SK-N-SH treated with all-trans-retinoic acid at 6 μM for 48 hours (cell line): ENCODE results near the gene GPR62.

ENCODE experiments used
- ATAC-seq: fragments of 200-7000 bp; cut with Tn5 transposase; 3 replicates; pipeline ENCODE4 v1.9.1; 2020; ENCODE audit warnings: mild to moderate bottlenecking, moderate library complexity
- BACH2 ChIP-seq: fragments of 250-450 bp; sonication (Bioruptor Pico); IDR thresholded peaks from 2 replicates; pipeline ENCODE4 v1.9.0; 2021; ENCODE audit warnings: mild to moderate bottlenecking, borderline replicate concordance
- ESRRG ChIP-seq: fragments of 250-450 bp; sonication (Bioruptor Pico); IDR thresholded peaks from 2 replicates; pipeline ENCODE4 v1.6.1; 2021; ENCODE audit warnings: mild to moderate bottlenecking
- GLIS3 ChIP-seq: fragments of 250-450 bp; sonication (Bioruptor Pico); IDR thresholded peaks from 2 replicates; pipeline ENCODE4 v1.5.0; 2020; ENCODE audit warnings: mild to moderate bottlenecking, moderate library complexity
- ISL1 ChIP-seq: fragments of 250-450 bp; sonication (Bioruptor Pico); IDR thresholded peaks from 2 replicates; pipeline ENCODE4 v2.1.2; 2022; ENCODE audit warnings: mild to moderate bottlenecking, moderate library complexity
- OSR1 ChIP-seq: fragments of 250-450 bp; sonication (Bioruptor Pico); IDR thresholded peaks from 2 replicates; pipeline ENCODE4 v1.8.0; 2022; ENCODE audit warnings: moderate library complexity, mild to moderate bottlenecking, inconsistent platforms
- RARB ChIP-seq: fragments of 250-450 bp; sonication (Bioruptor Pico); IDR thresholded peaks from 2 replicates; pipeline ENCODE4 v1.8.0; 2021; ENCODE audit warnings: mild to moderate bottlenecking, moderate library complexity
- SNAI2 ChIP-seq: fragments of 250-450 bp; sonication (Bioruptor Pico); IDR thresholded peaks from 2 replicates; pipeline ENCODE4 v1.5.0; 2020; ENCODE audit warnings: mild to moderate bottlenecking, moderate library complexity
- TCF4 ChIP-seq: fragments of 250-450 bp; sonication (Bioruptor Pico); IDR thresholded peaks from 2 replicates; pipeline ENCODE4 v1.8.0; 2021; ENCODE audit warnings: mild to moderate bottlenecking, moderate library complexity, borderline replicate concordance
- ZFP30 ChIP-seq: fragments of 450-650 bp; formaldehyde crosslinking; IDR thresholded peaks from 2 replicates; pipeline ENCODE4 v1.5.0; 2022; ENCODE audit warnings: mild to moderate bottlenecking, moderate library complexity
- ZNF565 ChIP-seq: fragments of 450-650 bp; formaldehyde crosslinking; conservative IDR thresholded peaks from 2 replicates; pipeline ENCODE4 v1.5.0; 2020; ENCODE audit warnings: low read depth, mild to moderate bottlenecking, moderate library complexity
- ZNF70 ChIP-seq: fragments of 450-650 bp; formaldehyde crosslinking; IDR thresholded peaks from 2 replicates; pipeline ENCODE4 v1.5.0; 2020; ENCODE audit warnings: mild to moderate bottlenecking, moderate library complexity
- TF ChIP-seq, protein P1 (sequence below): fragments of 250-450 bp; sonication (Bioruptor Pico); IDR thresholded peaks from 2 replicates; pipeline ENCODE4 v1.5.1; 2020; ENCODE audit warnings: low read depth, mild to moderate bottlenecking, moderate library complexity
- TF ChIP-seq, protein P2 (sequence below): fragments of 250-450 bp; sonication (Bioruptor Pico); IDR thresholded peaks from 2 replicates; pipeline ENCODE4 v1.8.0; 2021; ENCODE audit warnings: low read depth, mild to moderate bottlenecking, moderate library complexity, borderline replicate concordance
- TF ChIP-seq, protein P3 (sequence below): fragments of 250-450 bp; sonication (Bioruptor Pico); IDR thresholded peaks from 2 replicates; pipeline ENCODE4 v1.5.0; 2020; ENCODE audit warnings: mild to moderate bottlenecking, moderate library complexity
- TF ChIP-seq, protein P4 (sequence below): fragments of 250-450 bp; sonication (Bioruptor Pico); IDR thresholded peaks from 2 replicates; pipeline ENCODE4 v1.8.0; 2020; ENCODE audit warnings: mild to moderate bottlenecking, moderate library complexity, borderline replicate concordance

GPR62 gene

DNA sequence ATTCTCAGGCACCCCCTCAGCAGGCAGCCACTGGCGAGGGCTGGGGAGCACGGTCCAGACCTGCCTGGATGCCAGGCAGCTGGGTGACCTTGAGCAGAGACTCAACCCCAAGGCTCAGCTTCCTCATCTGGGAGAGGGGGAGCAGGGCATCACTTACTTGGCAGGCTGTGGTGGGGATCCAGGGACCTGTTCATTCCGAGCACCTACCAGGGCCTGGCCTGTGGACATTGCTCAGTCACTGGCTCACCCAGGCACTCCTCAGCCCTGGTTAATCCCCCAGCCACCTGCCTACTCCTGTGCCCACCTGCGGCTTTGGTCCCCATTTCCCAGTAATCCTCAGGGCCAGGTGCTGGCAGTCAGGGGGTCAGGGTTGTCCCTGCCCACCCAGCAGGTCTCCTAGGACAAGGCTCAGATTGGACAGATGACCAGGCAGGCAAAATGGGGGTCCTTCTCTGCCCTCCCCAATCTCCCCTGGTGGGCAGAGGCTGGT is 49.8 kb downstream of the GPR62 start:
- ATAC-seq: no peak
- TF ChIP-seq ESRRG (no peak), SNAI2 (no peak), OSR1 (CRISPR knock-in tag) (no peak), RARB (CRISPR knock-in tag) (no peak)
- TF ChIP-seq, protein P1, sequence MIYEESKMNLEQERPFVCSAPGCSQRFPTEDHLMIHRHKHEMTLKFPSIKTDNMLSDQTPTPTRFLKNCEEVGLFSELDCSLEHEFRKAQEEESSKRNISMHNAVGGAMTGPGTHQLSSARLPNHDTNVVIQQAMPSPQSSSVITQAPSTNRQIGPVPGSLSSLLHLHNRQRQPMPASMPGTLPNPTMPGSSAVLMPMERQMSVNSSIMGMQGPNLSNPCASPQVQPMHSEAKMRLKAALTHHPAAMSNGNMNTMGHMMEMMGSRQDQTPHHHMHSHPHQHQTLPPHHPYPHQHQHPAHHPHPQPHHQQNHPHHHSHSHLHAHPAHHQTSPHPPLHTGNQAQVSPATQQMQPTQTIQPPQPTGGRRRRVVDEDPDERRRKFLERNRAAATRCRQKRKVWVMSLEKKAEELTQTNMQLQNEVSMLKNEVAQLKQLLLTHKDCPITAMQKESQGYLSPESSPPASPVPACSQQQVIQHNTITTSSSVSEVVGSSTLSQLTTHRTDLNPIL (CRISPR knock-in tag): no peak
- TF ChIP-seq, protein P2, sequence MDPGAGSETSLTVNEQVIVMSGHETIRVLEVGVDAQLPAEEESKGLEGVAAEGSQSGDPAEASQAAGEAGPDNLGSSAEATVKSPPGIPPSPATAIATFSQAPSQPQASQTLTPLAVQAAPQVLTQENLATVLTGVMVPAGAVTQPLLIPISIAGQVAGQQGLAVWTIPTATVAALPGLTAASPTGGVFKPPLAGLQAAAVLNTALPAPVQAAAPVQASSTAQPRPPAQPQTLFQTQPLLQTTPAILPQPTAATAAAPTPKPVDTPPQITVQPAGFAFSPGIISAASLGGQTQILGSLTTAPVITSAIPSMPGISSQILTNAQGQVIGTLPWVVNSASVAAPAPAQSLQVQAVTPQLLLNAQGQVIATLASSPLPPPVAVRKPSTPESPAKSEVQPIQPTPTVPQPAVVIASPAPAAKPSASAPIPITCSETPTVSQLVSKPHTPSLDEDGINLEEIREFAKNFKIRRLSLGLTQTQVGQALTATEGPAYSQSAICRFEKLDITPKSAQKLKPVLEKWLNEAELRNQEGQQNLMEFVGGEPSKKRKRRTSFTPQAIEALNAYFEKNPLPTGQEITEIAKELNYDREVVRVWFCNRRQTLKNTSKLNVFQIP (CRISPR knock-in tag): no peak
- TF ChIP-seq, protein P3, sequence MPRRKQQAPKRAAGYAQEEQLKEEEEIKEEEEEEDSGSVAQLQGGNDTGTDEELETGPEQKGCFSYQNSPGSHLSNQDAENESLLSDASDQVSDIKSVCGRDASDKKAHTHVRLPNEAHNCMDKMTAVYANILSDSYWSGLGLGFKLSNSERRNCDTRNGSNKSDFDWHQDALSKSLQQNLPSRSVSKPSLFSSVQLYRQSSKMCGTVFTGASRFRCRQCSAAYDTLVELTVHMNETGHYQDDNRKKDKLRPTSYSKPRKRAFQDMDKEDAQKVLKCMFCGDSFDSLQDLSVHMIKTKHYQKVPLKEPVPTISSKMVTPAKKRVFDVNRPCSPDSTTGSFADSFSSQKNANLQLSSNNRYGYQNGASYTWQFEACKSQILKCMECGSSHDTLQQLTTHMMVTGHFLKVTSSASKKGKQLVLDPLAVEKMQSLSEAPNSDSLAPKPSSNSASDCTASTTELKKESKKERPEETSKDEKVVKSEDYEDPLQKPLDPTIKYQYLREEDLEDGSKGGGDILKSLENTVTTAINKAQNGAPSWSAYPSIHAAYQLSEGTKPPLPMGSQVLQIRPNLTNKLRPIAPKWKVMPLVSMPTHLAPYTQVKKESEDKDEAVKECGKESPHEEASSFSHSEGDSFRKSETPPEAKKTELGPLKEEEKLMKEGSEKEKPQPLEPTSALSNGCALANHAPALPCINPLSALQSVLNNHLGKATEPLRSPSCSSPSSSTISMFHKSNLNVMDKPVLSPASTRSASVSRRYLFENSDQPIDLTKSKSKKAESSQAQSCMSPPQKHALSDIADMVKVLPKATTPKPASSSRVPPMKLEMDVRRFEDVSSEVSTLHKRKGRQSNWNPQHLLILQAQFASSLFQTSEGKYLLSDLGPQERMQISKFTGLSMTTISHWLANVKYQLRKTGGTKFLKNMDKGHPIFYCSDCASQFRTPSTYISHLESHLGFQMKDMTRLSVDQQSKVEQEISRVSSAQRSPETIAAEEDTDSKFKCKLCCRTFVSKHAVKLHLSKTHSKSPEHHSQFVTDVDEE: no peak

DNA sequence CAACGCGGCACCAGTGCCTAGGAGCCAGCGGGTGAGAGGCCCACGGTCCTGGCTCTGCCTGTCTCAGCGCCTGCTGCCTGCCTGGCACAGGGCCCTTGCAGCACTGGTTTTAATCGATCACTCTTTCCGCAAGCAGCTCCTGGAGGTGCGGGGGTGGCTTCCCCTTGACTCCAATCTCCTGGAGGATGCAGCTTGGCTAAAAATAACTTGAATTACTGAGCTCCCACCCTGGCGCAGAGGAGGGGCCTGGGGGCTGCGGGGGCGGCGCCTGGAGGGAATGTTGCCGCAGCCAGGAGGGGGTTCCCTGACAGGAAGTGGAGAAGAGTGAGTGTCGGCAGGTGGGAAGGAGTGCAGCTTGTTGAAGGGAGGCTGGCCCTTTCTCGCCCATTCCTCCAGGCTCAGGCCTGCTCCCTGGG is 50.4 kb downstream of the GPR62 start:
- TF ChIP-seq, protein P4, sequence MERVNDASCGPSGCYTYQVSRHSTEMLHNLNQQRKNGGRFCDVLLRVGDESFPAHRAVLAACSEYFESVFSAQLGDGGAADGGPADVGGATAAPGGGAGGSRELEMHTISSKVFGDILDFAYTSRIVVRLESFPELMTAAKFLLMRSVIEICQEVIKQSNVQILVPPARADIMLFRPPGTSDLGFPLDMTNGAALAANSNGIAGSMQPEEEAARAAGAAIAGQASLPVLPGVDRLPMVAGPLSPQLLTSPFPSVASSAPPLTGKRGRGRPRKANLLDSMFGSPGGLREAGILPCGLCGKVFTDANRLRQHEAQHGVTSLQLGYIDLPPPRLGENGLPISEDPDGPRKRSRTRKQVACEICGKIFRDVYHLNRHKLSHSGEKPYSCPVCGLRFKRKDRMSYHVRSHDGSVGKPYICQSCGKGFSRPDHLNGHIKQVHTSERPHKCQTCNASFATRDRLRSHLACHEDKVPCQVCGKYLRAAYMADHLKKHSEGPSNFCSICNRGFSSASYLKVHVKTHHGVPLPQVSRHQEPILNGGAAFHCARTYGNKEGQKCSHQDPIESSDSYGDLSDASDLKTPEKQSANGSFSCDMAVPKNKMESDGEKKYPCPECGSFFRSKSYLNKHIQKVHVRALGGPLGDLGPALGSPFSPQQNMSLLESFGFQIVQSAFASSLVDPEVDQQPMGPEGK (CRISPR knock-in tag): peak; percentile 30; the same call in 1 of the 2 replicates
- TF ChIP-seq BACH2 (CRISPR knock-in tag) (no peak), GLIS3 (no peak)
- peak; percentile 63 for ATAC-seq

DNA sequence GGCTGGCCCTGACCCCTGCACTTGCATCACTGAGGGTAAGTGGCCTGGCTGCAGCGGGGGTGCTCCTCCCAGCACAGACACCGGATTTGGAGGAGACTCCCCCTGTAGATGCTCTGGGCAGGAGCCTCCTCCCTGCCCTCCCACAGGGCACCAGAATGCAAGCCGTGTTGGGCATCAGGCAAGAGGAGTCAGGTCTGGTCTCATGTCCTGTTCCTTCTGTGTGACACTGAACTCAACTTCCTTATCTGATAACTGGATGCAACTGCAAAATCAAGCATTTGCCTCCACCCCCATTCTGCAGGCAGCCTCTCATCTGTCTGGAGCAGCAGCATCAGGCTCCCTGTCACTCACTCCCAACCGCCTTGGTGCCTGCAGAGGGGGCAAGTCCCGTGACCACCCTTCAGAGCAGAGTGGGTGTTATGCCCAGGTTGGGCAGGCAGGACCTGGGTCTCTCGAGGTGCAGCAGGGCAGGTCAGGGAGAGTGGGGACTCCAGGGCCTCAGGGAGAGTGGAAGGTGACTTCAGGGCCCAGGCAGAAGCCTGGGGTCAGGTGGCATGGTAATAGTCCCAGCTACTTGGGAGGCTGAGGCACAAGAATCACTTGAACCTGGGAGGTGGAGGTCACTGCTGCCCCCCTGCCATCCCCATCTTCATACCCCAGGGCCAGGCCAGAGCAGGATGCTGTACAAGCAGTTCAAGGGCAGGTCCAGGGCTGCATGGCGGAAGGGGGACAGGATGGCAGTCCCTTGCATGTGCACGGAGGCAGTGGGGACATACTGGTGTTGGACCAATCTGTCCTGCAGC is 51.0 kb downstream of the GPR62 start:
- TF ChIP-seq ZFP30 (CRISPR knock-in tag): no peak
- peak; percentile 18 for ATAC-seq

DNA sequence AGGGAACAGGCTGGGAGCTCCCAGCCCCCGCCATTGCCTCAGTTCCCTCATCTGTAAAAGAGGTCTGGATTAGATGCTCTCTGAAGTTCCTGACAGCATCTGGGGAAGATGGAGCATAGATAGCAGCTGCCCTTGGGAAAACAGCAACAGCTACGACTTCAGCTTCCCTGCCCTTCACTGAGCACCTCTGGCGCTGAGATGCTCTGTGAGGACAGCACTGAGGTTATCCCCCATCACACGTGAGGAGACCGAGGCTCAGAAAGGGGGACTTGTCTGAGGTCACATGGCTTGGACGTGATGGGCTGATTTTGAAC is 51.6 kb downstream of the GPR62 start:
- ATAC-seq: no peak
- TF ChIP-seq OSR1 (CRISPR knock-in tag) (no peak), ZNF565 (CRISPR knock-in tag) (no peak), TCF4 (no peak), ISL1 (CRISPR knock-in tag) (no peak), BACH2 (CRISPR knock-in tag) (no peak), ZFP30 (CRISPR knock-in tag) (no peak), ZNF70 (CRISPR knock-in tag) (no peak), RARB (CRISPR knock-in tag) (no peak)
- TF ChIP-seq, protein P4 (CRISPR knock-in tag): no peak
- TF ChIP-seq, protein P2 (CRISPR knock-in tag): no peak
